Activated CD4-positive, alpha-beta T cell treated with anti-CD3 and anti-CD28 coated beads, Interleukin-2, amount 50 U/mL, for 1 hour (primary cell): ENCODE results near the gene ELAVL2.
"Not testable (repeated sequence)": the region's sequence is repeated elsewhere in the genome, so short reads cannot be mapped to it uniquely, and the experiment has no call there.

Experiments used
- DNase-seq: peaks from one replicate; pipeline ENCODE4 v3.0.0-alpha.2; 2020

Gene ELAVL2

DNA sequence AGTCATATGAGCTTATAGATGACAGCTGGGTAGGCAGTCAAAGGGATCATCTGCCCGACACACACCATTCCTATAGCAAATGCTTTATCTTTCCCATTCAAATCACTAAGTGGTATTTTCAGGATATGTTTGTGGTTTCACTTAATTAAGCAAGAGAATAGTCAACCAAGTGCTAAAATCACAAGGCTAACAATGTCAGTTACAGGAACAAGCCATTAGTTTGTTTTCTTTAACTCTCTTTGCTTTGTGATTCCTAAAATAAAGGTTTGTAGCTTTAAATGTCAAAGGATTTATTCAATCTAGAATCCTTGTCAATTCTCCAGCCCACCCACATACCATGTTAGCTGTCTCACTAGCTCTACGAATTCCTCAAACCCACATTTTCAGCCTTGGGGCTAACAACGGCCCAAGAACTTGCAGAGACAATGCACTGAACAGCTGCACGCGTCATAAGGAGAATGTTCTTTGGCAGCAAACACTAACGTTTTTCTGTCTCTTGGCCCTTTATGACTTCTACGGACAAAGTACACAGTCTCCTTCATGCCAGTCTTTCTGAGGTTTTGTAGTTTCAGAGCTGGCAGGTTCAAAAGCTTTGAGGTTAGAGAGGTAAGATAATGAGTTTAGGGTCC, 56.6 kb downstream of the ELAVL2 start:
- no peak for DNase-seq

DNA sequence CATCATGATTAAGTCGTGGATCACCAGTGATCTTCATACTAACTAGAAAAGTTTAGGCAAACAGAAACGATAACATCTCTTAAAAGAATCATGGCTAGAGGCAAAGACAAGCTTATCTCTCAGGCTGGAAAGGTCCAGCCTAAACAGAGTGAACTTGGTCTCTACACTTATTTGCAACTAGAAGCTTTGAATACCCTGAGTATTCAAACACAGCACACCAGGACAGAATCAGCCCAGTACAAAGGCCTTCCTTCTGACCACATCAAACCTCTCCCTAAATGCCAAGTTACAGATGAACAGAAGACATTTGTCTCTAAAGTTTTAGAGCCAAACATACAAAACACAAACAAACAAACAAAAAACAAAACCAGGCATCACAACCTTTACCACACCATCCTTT, 57.2 kb downstream of the ELAVL2 start:
- no peak for DNase-seq

DNA sequence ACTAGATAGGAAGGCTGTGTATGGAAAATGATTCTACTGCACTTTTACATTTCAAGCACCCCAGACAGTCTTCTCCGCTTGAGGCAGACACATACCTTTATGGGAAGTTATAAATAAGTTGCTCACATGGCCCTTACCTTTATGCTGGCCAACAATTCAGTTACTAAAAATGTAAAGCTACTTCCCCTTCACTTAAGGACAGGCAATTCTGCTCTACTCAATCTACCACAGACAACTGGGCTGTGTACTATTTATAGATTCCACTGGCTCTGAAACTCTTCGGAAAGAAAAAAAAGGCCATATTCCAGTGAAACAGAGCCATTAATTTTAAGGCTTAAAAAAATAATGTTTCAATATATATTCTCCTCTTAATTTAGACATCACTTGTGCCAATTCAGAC, 59.4 kb downstream of the ELAVL2 start:
- no peak for DNase-seq

DNA sequence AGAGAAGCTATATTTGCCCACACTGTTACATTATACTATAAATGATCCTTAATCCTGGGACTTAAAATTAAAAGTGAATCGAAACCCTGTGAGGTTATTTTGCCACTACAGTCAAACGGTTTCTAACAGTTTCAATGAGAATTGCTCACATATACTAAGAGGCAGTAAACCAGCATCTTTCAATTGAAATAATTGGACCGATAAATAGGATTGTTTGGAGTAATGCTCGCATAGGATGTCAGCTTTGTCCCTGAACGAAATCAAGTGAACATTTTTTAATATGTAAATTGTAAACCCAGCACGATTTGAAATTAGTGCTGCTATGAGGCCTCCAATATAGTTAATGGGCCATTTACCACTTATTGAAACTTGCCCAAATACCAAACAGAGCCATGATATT, 60.5 kb downstream of the ELAVL2 start:
- no peak for DNase-seq

DNA sequence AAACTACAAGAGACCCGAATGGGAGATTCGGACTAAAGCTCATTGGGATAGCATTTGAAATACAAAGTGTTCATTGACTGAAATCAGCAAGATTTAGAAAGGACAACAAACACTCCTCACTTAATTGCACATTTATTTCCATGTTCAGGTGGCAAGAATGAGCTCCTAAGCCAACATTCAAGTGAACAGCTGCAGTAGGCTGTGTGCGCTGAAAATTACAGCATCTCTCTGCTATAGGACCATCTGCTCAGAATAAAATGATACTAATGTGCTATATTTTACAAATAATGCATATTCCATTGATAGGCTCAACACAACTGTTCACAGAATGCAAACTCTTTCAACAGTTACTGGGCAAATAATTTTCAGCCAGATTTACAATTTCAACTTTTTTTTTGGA, 61.8 kb downstream of the ELAVL2 start:
- DNase-seq, result no peak

DNA sequence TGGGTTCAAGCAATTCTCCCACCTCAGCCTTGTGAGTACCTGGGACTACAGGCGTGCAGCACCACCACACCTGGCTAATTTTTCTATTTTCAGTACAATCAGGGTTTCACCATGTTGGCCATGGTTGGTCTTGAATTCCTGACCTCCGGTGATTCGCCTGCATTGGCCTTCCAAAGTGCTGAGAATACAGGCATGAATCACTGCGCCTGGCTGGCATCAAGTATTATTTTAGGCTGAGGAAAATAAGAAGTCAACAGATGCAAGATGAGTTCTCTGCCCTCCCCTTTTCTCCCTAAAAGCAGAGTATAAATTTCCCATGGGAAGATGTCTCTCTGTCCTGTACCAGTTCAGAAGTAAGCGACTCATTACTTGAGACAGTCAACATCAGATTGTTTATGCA, 71.5 kb downstream of the ELAVL2 start:
- DNase-seq, result no peak

DNA sequence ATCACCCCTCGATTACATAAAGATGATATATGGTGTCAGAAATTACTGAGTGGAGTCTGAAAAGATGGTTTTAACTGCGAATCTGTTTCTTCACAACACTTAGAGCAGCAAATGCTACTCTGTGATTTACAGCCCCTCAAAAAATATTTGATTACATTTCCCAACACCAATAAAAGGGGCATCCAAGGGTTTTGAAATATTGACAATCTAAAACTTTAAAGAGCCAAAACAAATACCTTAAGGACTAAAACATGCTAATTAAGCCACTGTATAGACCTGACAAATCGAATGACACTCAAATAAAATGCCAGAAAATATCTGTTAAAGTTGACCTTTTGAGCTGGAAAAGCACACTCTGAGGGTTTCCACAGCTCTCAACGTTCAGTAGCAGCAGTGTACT, 73.2 kb downstream of the ELAVL2 start:
- no peak for DNase-seq

DNA sequence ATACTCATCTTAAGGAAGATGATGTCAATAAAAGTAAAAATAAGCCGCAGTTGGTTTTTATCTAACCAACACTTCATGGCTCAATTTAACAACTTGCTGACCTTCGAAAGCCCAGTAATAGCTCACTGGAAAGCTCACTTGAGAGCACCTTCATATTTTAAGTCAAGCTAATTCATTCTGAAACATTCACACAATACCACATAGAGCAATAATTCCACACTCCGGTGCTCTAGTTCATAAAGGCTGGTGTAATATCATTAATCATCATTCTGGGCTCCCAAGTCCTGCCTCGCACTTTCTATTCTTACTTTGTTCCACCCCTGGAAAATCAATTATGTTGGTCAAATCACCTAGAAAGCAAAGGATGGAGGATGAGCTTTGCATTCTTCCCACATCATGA, 74.4 kb downstream of the ELAVL2 start:
- DNase-seq, result no peak

DNA sequence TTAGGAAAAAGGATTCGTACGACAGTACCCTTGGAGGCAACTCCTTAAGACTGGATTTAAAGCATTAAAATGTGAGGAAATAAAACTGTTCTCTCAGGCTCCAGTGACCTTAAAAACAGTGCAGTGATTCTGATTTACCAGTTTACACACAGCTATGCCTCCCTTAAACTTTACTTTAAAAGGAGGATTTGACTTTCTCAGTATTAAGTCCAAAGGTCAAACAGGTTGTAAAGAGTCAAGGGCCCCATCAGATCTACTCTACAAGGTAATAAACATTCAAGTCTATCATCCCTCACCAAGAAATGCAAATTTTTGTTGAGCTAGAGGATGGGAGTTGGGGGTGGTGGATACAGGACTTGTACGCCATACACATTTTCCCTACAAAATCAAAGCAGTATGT, 75.2 kb downstream of the ELAVL2 start:
- DNase-seq, result no peak

DNA sequence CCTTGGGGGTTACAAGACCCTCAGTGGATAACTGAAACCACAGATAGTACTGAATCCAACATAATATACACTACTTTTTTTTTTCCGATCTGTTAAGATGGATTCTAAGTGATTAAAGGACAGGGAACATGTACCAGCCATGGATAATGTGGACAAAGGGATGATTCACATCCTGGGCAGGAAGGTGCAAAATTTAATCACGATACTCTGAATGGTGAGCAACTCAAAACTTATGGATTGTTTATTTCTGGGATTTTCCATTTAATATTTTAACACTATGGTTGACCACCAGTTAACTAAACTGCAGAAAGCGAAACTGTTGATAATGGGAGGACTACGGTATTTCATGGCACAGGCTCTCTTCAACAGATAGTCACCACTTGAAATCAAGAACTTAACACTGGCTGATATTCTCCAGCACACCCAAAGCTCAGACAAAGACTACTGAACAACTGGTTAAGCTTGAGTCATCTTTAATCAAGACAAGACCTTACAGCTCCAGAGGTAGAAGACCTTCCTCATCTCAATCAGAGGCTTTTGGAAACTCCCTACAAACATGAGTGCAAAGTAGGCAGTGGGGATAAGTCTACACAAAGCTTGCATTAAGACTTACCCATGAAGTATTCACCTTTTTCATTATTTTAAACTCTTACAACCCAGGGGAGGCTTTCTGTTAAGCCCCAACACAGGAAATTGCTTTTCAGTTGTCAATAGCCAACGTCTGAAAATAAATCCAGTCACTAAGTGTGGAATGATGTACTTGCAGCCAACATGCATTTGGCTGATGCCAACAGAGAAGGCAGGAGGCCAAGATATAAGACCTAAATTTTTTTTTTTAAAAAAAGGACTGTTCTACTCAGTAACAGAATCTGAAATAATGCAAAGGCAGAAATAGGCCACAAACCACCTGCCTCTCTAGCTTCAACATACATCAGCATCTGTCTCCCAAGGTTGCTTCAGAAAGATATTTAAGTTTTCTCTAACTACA, 78.7 kb downstream of the ELAVL2 start:
- DNase-seq, result no peak

DNA sequence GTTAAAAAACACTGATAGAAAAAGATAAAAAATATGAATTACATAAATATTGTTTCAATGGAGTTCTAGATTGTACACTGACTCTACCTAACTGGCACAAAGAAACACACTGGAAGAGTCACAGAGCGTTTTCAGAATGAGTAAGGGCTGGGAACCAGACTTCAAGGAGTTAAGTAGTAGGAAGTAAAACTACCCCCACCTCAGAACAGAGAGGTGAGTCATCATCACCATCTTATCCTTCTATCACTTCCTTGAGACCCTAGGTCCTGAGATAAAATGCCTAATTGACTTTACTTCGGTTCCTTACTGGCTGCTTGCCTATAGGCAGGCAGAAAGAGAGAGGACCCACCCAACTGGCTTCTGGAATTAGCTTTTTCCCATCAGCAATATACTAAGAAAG, 79.7 kb downstream of the ELAVL2 start:
- DNase-seq, result no peak

DNA sequence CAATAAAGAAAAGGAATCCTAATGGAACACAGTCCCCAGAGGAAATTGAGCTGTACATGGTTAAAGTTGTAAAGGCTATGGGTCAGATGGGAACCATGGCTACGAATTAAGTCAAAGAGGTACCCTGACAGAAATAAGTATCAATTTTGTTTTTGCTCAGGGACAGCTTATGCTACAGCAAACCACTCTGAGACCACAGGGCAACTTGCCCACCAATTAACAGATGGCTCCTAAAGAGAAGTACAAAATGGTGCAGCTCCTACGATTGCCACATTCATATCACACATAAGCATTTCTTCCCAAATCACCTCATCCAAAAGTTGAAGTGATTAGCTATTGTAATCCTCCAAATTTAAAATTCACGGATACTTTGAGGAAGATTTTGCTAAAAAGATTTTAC, 83.0 kb downstream of the ELAVL2 start:
- DNase-seq, result no peak

DNA sequence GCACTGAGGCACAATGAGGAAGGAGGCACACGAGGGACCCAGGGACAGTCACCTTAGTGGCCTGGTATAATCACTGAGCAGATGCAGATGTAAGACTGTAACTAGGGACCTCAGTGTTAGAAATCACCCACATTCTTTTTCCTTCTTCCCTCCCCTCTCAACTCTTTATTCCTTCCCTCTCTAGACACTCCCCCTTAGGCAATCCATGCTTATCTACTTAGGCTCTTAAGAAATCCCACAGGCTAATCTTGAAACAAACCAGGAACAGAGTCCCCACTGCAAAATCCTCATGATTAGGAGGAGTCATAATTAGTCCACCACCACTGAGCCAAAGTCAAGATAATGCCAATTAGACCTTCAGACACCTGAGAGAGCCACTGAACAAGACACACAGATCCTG, 84.7 kb downstream of the ELAVL2 start:
- no peak for DNase-seq

DNA sequence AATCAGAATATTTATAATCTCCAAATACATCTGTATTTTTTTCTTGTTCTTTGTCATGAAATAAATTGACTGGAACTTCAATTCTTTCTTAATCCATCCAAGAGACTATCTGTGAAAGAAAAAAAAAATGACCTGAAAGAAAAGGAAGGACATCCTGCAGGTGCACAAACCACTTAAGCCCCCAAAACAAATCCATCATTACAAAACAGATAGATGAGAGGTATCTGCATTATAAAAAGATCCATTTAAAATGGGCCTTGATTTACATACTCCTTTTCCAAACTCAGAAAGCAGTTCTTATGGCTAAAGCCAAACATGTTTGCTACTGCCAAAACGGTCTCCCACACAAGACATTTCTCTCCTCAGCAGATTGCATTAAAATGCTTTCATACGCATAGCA, 85.5 kb downstream of the ELAVL2 start:
- DNase-seq, result no peak

DNA sequence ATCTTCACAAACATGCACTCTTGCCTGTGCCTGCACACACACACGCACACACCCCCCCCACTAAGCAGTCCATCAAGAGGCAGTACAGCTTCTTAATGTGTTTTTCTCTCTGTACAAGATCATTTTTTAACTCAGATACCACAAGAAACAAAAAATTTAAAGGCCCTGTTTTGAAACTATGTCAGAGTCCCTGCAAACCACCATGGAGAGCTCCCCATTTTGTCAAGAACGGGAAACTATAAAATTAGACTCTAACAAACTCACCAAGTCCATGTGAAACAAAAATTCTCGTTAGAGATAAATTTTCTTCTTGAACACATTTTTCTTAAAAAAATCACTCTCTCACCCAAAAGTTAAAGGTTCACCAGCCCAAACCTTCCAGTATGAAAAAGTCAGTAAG, 86.3 kb downstream of the ELAVL2 start:
- no peak for DNase-seq

DNA sequence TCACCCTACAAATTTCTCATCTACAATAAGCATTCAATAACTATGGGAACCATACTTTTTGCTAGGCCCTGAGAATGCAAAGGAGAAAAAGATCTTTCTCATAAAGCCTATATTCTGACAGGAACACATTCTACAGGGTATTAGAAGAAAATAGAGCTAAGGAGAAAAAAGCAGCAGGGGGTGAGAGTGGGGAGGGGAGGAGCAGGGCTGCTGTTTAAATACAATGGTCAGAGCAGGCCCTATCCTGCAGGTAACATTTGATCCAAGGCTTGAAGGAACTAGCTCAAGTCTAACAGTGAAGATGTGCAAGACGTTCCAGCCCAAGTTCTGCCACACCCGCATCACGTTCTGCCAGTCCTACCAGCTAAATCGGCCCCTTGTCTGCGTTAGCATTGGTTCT, 89.7 kb downstream of the ELAVL2 start:
- no peak for DNase-seq

DNA sequence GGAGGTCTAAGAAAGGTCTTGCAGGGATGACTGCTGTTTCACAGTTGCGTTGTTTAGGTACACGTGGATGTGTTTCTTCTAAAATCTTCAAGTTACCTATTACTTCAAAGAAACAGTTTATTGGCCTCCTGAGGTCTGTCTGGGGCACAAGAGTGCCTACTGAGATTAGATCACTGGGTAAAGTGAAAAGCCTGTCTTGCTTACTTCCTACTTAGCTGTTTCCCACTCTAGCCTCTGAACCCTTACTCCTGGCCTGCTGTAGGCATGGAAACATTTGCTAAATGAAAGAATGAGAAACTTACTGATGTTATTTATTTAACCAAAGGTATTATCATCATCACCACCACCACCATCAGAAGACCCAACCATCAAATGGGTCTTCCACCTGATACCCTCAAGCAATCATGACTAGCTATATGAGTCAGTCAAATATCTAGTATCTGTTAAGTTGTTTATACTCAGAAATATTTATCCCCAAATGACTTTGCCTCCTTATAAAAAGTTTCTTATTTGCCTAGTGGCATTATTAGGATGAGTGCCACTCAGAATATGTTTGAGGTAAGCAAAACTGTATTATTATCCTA, 92.5 kb downstream of the ELAVL2 start:
- no peak for DNase-seq

DNA sequence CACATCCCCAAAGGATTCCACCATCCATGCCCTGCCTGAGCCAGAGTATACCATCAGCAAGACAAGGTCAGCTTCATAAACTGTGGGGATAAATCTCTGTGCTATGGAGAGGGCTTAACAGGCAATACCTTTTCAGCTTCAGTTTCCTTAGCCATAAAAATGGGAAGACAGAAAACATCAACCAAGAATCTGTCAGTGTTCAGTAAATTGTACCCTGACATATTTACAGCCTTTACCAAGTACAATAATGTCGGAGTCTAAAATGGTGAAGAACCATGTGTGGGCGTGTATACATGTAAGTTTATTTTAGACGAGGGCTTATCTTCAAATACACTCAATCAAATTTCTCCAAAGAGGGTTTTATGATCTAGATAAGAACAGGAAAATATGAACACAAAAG, 94.7 kb downstream of the ELAVL2 start:
- DNase-seq, result no peak

DNA sequence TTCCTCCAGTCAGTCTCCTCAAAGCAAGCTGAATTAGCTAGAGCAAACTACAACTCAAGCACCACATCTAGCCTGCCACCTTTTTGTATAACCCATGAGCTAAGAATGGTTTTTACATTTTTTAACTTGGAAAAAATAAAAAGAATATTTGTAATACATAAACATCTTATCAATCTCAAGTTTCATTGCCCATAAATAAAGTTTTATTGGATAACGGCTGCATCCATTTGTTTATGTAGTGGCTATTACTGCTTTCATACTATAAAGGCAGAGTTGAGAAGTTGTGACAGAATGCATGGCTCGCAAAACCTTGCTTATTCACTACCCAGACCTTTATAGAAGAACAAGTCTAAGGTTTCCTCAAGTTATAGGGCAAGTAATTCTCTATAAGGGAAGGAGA, 95.7 kb downstream of the ELAVL2 start:
- DNase-seq, result no peak

DNA sequence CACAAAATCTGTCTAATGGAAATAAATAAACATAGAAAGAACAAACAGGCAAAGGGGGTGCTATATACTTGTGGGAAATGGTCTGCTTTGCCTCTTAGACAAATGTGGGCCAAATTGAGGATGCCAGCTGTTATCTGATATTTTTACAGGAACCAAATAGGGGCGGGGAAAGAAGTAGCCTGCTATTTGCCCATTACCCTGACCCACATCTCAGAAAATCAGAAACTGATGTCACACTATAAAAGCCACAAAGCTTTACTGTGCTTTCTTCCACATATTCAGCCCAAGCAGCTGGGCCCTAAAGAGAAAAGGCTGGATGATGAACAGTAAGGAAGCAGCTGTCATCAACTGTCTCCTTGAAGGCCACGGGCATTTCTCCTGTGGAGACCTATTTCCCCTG, 97.3 kb downstream of the ELAVL2 start:
- no peak for DNase-seq

DNA sequence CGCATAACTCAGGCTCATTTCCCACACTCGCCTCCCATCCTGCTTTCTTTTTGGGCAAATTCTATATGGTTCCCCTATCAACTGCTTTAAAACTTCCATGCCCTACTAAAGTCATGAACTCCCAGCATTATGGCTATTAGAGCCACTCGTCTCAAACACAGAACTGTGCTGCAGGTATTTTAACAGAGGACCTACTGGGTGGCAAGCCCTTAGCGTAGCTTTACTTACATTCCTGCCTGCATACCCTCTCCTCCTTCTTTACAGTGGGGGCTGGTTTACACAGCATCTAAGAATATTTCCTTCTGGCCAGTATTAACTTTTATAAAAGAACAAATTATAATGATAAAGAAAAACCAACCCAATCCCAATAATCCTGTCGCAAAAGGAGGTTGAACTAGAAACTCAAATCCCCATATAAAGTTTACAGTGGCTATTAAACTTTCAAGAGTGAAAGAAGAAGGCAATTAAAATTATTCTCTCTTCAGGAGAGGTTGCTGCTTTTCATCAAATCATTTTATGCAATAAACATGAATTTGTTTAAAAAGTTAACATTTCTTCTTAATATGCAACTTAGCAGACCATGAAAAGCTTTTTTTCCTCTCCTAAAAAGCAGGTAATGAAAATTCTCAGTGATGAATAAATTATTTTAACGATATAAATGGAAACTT, 100.6 kb downstream of the ELAVL2 start:
- DNase-seq, result no peak

DNA sequence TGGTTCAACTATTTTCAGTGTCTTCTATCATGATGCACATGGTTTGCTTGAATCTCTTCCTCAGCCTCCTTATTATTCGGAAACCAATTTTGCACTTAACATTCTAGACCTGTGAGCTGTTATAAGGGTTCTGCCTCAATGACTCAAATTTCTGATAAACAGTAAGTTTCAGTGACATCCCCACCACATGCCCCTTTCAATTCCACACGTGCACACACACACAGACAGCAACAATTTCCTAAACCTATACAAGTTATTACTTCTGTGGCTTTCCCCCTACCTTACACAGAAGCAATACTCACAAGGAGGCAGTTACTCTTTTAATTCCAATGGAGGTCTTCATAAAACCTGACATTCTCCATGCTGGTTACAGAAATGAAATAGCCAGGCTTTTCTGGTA, 102.4 kb downstream of the ELAVL2 start:
- DNase-seq, result no peak

DNA sequence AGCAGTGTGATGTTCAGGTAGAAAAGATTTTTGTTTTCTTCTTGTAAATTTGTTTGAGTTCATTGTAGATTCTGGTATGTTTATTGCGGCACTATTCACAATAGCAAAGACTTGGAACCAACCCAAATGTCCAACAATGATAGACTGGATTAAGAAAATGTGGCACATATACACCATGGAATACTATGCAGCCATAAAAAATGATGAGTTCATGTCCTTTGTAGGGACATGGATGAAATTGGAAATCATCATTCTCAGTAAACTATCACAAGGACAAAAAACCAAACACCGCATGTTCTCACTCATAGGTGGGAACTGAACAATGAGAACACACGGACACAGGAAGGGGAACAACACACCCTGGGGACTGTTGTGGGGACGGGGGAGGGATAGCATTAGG, 103.0 kb downstream of the ELAVL2 start:
- DNase-seq, result not testable (repeated sequence)

DNA sequence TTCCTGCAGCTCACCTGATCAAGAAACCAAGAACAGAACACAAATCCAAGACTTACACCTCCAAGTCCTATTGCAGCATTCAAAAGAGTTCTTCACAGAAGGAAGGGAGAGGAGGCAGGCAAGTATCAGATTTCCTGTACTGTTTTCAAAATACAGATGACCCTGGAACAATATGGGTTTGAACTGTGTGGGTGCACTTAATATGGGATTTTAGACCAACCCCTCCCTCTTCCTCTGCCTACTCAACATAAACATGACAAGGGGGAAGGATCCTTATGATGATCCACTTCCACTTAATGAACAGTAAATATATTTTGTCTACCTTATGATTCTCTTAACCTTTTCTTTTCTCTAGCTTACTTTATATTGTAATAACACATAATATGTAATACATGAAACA, 104.6 kb downstream of the ELAVL2 start:
- DNase-seq, result no peak
